Epithelial cell of prostate (primary cell): ENCODE measurements around the gene EVC2.
A peak's percentile ranks its signal among the peaks of the same experiment; 100 is the strongest.

ENCODE experiments used
- DNase-seq: peaks from one replicate; pipeline ENCODE4 v3.0.0-alpha.2; 2011; ENCODE audit warnings: low read depth, low spot score
- H3K27ac ChIP-seq: fragments of 450-650 bp; 2 replicates; pipeline ENCODE4 v1.5.1; 2017; ENCODE audit warnings: mild to moderate bottlenecking

EVC2 gene, protein sequence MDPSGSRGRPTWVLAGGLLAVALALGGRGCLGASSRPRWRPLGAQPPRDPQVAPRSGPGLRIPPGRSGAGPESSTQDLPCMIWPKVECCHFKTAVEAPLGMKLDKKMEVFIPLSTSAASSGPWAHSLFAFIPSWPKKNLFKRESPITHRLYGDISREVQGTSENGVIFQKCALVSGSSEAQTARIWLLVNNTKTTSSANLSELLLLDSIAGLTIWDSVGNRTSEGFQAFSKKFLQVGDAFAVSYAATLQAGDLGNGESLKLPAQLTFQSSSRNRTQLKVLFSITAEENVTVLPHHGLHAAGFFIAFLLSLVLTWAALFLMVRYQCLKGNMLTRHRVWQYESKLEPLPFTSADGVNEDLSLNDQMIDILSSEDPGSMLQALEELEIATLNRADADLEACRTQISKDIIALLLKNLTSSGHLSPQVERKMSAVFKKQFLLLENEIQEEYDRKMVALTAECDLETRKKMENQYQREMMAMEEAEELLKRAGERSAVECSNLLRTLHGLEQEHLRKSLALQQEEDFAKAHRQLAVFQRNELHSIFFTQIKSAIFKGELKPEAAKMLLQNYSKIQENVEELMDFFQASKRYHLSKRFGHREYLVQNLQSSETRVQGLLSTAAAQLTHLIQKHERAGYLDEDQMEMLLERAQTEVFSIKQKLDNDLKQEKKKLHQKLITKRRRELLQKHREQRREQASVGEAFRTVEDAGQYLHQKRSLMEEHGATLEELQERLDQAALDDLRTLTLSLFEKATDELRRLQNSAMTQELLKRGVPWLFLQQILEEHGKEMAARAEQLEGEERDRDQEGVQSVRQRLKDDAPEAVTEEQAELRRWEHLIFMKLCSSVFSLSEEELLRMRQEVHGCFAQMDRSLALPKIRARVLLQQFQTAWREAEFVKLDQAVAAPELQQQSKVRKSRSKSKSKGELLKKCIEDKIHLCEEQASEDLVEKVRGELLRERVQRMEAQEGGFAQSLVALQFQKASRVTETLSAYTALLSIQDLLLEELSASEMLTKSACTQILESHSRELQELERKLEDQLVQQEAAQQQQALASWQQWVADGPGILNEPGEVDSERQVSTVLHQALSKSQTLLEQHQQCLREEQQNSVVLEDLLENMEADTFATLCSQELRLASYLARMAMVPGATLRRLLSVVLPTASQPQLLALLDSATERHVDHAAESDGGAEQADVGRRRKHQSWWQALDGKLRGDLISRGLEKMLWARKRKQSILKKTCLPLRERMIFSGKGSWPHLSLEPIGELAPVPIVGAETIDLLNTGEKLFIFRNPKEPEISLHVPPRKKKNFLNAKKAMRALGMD

GRCh38 chr4:5708449-5709206 is at the start of gene EVC2:
Gene EVC2 (minus strand): TSS chr4:5708559. CDS start chr4:5708513, 46 bp downstream.
- no peak for DNase-seq
- H3K27ac ChIP-seq: peak within 1 kb of the TSS; percentile 78

- DNase-seq: no peak
- H3K27ac ChIP-seq: peak overlapping the region; percentile 98
Measured at GRCh38 chr4:5757954-5758353, 49.6 kb upstream of the EVC2 start.

GRCh38 chr4:5757536-5757935 is 49.2 kb upstream of the EVC2 start:
- DNase-seq: no peak
- peak overlapping the region; percentile 98 for H3K27ac ChIP-seq

- peak overlapping the region; percentile 98 for H3K27ac ChIP-seq
- no peak for DNase-seq
Measured at GRCh38 chr4:5757091-5757490, 48.7 kb upstream of the EVC2 start.

- no peak for DNase-seq
- no peak overlapping the region for H3K27ac ChIP-seq
Measured at GRCh38 chr4:5756271-5756670, 47.9 kb upstream of the EVC2 start.

DNA sequence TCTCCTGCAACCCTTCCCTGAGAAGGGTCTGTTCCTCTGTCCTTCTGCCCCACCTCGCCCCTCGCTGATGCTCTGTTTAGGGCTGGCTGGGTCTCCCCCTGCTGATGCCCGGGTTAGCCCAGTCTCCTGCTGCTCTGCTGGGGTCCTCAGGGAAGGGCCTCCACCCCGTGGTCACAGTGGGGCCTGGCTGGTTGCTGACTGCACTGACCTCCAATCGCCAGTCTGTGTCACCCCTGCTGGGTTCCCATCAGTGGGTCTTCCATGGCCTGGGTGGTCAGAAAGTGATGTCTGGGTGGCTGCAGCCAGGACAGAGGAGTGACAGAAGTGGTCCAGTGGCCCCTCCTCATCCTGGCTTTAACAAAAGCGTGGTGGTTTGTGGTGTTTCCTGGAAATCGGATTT is 47.3 kb upstream of the EVC2 start:
- DNase-seq: no peak
- no peak overlapping the region for H3K27ac ChIP-seq

DNA sequence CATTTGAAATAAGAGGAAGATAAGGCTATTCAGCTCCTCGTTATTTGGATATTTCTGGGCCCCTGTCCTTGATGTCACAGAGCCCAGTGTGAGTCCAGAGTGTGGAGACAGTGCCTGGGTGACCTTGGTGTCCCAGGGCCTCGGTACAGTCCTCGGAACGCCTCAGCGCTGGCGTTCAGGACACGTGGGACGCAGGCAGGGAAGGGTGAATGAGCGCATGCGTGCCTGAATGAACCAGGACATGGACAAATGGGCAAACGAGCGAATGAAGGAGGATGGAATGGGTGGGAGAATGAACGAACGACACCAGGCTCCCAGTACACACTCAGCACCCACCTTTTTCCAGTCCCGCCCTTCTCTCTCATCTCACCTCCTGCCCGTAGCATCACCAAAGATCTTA is 46.8 kb upstream of the EVC2 start:
- no peak for DNase-seq
- no peak overlapping the region for H3K27ac ChIP-seq

- peak overlapping the region; percentile 61 for H3K27ac ChIP-seq
- no peak for DNase-seq
Measured at GRCh38 chr4:5754529-5754881, 46.1 kb upstream of the EVC2 start.

DNA sequence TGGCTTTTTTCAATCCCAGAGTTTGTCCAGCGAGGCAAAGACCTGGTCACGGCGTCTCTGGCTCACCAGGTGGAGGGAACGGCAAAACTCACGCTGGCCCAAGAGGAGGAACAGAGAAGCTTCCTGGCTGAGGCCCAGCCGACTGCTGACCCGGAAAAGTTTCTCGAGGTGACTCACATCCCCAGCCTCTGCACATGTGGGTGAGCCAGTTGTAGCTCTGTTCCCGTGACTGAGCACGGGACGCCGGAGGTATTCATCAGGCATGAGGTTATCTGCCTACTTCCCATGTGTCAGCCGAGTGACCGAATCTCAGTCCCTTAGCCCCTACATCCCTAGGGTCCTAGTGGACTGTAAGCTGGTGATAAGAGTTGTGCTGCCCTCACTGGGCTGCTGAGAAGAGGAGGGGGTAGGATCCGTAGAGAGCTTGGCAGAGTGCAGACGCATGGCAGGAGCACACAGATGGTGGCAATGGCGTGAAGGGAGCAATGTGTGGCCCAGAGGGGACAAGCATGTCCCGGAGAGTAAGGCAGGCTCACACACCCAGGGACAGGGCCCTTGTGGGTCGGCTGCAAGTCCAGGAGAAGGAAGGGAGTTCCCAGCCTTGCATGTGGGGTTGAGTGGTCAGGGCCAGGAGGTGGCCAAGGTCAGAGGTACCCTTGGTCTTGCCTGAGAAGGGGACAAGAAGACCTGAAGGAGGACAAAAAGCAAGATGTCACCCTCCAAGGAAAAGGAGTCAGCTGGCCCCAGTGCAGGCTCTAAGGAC is 45.6 kb upstream of the EVC2 start:
- peak overlapping the region; percentile 61 for H3K27ac ChIP-seq
- DNase-seq: peak; percentile 57

- DNase-seq: no peak
- H3K27ac ChIP-seq: peak overlapping the region; percentile 61
Measured at GRCh38 chr4:5753366-5753765, 45.0 kb upstream of the EVC2 start.

DNA sequence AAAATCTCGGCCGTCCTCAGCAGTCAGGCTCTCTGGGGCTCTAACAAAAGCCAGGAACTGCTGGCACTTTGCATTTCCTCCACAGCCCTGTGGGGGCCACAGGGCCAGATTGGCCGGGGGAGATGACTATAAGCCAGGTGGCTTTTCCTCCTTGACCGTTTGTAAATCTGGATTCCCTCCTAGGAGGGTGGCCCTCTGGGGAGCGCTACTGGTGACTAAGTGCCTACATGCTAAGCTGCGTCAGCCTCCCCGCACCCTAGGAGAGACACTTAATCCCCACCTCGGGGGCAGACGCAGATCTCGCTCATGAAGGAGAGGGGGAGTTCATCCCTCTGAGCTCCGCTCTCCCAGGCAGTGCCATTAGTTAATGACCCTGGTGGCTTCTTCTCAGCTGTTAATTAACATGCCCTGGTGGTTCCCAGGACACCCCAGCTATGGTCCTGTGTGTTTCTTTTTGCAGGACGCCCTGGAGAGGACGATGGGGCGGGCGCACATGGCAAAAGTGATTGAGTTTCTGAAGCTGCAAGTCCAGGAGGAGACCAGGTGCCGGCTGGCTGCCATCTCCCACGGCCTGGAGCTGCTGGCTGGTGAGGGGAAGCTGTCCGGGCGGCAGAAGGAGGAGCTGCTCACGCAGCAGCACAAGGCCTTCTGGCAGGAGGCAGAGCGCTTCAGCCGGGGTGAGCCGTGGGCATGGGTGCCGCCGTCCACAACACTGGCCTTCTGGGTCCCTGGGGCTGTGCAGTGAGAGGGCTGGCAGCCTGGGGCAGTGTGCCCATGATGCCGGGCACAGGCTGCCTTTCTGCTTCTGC is 44.2 kb upstream of the EVC2 start:
- DNase-seq: no peak
- peak overlapping the region; percentile 61 for H3K27ac ChIP-seq

DNA sequence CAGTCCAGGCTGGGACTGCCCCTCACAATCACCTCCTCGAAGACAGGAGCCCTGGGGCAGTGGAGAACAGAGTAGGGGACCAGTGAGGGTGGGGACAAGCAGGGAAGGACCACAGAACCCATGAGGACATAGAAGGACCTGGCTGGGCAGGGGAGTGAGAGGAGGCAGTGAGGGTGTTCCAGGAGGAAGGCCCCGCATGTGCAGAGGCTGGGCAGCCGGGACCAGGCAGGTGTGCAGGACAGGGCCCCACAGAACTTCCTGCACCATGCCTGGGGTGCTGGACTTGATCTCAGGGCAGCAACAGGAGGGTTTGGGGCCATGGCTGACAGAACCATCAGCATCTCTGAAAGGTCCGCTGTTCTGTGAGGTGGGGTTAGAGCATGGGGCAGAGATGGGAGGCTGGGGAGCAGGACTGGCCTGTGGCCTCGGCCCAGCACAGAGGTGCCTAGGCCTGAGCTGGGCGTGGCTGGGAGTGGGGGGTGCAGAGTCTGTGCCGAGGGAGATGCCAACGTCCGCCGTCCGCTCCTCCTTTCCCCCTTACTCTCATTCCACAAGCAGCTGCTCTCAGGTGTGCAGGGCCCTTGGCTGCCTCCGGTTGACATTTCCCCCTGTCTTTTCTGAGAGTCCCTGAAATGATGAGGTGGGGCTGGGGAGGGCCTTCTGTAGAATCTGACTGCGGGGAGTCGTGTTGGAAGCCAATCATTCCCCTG is 43.5 kb upstream of the EVC2 start:
- H3K27ac ChIP-seq: no peak overlapping the region
- no peak for DNase-seq

- no peak for DNase-seq
- no peak overlapping the region for H3K27ac ChIP-seq
Measured at GRCh38 chr4:5750946-5751665, 42.7 kb upstream of the EVC2 start.

DNA sequence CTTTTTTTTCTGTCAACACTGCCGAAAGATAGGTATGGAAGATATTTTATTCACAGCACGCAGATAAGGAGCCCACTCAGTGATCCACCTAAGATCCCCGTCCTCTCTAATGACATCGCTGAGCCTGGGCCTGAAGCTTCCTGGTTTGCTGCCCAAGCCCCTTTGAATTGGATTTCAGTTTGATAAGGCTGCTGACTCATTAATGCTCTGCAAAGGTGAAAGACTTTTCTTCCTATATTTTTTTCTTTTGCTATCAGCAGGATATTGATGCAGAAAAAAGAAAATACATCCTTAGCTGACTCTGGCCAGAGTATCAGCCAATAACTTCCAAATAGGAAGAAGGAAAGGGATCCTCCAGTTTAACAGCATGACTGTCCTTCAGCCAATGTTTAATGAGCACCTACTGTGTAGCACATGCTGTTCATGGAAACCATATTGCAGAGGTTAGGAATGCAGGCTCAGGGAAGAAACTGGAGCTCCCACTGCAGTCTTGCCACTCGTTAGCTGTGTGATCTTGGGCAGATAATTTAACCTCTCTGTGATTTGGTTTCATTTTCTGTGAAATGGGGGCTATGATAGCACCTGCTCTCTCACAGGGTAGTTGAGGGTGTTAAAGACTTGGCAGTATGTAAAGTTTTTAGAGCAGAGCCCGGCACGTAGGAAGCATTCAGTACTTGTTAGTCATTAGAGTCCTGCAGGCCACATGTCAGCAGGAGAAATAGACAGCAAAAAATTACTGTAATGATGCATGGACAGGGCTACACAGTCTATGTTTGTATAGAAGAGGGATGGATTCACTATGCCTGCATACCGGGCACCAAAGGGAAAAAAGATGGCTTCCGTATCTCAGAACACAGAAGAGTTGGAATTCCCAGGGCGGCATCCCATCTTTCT is 41.9 kb upstream of the EVC2 start:
- no peak for DNase-seq
- no peak overlapping the region for H3K27ac ChIP-seq

- DNase-seq: no peak
- no peak overlapping the region for H3K27ac ChIP-seq
Measured at GRCh38 chr4:5749568-5749967, 41.2 kb upstream of the EVC2 start.

DNA sequence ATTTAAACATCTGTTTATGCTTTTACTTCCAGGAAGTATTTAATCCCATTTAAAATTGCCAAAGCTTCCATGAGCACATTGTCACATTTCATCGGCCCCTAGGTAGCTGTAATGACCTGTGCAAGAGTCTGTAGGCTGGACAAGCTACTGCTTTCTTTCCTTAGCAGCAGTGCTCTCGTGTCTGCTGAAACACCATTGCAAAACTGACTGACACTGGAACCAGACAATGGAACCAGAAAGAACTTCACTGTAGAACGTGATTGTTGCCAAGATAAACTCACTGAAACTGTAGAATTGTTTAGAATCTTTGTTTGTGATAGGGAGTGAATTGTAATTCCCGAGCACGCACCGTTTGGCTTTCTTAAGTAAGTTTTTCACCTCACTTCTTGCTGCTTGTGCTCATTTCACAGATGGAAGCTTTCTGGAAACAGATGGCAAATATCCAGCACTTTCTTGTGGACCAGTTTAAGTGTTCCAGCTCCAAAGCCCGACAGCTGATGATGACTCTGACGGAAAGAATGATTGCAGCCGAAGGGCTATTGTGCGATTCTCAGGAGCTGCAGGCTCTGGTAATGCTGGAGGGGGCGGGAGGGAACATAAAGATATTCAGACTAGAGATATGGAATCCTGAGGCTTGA is 39.5 kb upstream of the EVC2 start:
- DNase-seq: peak; percentile 39
- H3K27ac ChIP-seq: no peak overlapping the region
